HG03521 (cell line): ENCODE measurements around the gene MTA1.

Source experiments
- ATAC-seq: cut with Tn5 transposase; IDR thresholded peaks from one replicate; pipeline ENCODE4 v1.9.1; 2021; ENCODE audit warnings: mild to moderate bottlenecking, moderate library complexity; ENCODE audit not compliant: unreplicated experiment

Gene MTA1

GRCh38 chr14:105422695-105423487 lies 3.3 kb downstream of the MTA1 start:
- no peak for ATAC-seq

DNA sequence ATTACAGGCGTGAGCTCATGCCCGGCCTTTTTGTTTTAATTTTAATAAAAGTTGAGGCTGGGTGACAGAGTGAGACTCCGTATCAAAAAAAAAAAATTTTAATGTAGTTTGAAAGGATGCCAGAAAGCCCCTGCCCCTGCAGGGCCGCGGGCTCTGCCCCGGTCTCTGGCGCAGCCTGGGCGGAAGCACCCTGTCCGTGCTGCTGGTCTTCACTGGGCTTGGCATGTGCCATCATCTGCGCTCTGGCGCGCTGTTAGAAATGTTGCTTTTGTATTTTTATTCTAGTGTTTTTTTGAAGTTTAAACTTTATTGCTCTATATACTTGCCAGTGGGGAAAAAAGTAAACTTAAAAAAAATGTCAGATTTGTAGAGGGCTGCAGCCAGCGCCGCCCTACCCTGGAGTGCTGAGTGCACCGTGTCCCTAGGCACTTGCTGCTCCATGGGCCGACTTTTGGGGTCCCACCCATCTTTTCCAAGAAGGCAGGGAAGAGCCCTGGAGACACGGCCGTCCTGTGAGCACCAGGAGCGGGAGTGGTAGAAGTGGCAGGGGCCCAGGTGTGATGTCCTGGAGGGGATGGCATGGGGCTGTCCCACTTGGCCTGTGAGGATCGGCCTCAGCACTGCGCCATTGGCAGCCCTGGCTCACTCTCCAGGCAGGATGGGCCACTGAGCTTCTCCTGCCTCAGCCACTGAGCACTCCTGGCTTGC lies 4.0 kb downstream of the MTA1 start:
- ATAC-seq = no peak

GRCh38 chr14:105424861-105425260 lies 5.2 kb downstream of the MTA1 start:
- ATAC-seq = no peak

DNA sequence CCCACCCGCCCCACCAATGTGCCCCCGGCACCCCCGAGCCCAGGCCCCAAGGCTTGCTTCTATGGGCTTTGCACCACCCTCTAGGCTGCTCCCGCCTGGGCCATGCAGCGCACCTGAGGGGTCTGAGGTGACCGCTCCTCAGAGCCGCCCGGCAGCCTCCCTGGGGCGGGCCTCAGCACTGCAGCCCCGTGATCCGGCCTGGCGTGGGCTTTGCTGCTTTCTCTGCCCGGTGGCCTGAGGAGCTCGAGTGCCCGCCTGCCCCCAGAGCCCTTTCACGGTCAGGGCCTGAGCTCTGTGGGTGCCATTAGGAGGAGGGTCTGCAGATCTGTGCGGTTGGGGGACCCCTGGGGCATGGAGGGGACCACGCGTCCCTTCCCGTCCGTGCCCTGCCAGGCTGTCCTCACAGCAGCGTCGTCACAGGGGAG lies 6.2 kb downstream of the MTA1 start:
- no peak for ATAC-seq

GRCh38 chr14:105426416-105427130 lies 6.9 kb downstream of the MTA1 start:
- no peak for ATAC-seq

DNA sequence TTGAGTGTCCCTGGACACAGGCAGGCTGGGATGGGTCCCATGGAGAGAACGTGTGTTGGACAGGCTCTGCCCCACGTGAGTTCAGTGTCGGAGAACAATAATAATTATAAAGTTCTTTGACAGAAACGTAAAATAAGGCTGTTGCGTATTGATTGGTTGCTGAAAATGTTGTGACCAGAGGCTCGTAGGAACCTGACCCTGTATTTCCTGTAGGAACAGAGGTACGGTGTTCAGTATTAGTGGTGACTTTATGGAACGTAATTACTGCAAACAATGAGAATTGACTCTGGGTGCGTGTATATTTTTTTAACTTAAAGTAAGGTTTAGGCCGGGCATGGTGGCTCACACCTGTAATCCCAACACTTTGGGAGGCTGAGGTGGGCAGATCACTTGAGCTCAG lies 7.8 kb downstream of the MTA1 start:
- ATAC-seq = no peak

DNA sequence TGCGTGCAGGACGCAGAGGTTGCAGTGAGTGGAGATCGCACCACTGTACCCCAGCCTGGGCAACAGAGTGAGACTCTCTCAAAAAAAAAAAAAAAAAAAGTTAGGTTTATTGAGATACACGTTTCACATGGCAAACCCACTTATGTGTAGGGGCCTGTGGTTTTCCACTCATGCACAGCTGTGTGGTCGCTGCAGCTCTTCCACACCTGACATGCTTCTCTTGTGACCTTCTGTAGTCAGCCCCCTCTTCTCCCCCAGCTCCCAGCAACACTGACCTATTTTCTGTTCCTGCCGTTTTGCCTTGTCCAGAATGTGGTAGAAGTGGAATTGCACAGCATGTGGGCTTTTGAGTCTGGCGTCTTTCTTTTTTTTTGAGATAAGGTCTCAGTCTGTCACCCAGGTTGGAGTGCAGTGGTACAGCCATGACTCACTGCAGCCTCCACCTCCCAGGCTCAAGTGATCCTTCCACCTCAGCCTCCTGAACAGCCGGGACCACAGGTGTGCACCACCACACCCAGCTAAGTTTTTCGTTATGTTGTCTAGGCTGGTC lies 8.4 kb downstream of the MTA1 start:
- no peak for ATAC-seq

- no peak for ATAC-seq
These were observed 10.4 kb downstream of the MTA1 start for GRCh38 chr14:105430042-105430441.

- ATAC-seq = no peak
These were observed 10.9 kb downstream of the MTA1 start for GRCh38 chr14:105430565-105430964.

GRCh38 chr14:105431256-105431655 lies 11.6 kb downstream of the MTA1 start:
- ATAC-seq = no peak

DNA sequence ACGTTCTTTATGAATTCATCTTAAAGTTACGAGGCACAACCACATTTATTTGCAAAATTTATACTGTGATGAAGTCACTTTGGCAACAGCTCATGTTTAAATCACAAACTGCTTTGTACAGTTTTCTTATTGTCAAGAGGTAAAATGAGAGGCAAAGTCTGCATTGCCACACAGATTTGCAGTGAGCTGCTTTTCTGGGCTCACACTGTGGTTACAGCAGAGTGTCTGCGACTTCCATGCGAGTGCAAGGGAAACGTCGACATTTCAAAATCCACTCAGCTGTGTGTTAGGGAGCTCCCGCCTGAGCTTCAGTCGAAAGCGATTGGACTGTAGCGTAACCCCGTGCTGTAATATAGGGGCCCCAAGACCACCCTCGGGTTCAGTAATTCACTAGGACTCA lies 13.0 kb downstream of the MTA1 start:
- ATAC-seq = no peak

DNA sequence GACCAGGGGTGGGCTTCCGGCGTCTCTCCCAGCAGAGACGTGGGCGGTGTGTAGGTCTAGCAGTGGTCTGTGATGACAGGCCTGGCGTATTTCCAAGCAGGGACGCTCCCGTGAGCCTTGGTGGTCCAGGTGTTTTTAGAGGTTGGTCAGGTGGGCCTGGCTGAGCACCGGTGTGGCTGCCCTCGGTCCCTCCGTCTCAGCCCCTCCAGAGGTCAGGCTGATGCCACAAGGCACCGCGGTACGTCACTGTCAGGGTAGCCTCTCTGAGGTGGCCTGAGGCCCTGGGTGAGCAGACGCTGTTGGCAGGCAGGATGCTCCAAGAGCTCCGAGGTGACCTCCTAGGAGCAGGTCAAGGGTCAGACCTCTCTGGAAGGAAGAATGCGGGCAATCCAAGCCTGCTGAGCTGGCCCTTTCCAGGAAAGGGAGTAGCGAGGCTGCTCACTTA lies 13.6 kb downstream of the MTA1 start:
- no peak for ATAC-seq

GRCh38 chr14:105436402-105436801 lies 16.8 kb downstream of the MTA1 start:
- ATAC-seq = no peak

GRCh38 chr14:105436891-105437722 lies 17.5 kb downstream of the MTA1 start:
- no peak for ATAC-seq

DNA sequence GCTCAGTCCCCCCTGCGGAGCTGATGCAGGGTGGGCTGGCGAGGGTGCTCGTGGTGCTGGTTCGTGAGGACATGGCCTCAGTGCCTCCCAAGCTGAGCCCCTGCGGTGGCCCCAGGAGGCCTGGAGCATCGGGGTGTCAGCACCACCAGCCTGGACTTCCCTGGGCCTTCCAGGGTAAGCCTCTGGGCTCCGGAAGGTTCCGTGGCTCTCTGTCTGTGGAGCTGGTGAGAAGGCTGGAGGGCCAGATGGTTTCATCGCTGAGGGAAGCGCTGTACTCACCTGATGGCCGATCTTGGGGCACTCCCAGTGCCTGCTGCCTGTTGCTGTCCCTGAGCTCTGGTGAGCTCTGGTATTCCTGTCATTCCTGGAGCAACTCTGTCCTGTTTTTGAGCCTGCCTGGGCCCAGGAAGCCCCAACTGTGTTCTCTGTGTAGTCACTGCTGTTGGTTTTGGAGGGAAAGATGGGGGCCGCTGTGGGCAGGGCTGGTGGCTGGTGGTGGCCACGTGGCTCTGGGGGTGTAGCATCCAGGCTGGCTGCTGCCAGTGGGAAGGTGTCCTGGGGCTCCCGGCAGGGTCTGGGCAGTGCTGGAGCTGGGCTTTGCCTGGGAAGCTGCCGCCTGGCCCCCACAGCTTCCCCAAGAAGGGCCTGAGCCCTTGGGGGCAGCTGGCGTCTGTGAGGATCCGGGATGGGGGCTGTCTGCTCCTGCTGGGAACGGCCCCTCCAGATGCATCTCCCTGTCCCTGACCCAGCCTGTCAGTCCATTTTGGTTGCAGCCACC lies 18.3 kb downstream of the MTA1 start:
- ATAC-seq = no peak

GRCh38 chr14:105439179-105439578 lies 19.6 kb downstream of the MTA1 start:
- no peak for ATAC-seq

DNA sequence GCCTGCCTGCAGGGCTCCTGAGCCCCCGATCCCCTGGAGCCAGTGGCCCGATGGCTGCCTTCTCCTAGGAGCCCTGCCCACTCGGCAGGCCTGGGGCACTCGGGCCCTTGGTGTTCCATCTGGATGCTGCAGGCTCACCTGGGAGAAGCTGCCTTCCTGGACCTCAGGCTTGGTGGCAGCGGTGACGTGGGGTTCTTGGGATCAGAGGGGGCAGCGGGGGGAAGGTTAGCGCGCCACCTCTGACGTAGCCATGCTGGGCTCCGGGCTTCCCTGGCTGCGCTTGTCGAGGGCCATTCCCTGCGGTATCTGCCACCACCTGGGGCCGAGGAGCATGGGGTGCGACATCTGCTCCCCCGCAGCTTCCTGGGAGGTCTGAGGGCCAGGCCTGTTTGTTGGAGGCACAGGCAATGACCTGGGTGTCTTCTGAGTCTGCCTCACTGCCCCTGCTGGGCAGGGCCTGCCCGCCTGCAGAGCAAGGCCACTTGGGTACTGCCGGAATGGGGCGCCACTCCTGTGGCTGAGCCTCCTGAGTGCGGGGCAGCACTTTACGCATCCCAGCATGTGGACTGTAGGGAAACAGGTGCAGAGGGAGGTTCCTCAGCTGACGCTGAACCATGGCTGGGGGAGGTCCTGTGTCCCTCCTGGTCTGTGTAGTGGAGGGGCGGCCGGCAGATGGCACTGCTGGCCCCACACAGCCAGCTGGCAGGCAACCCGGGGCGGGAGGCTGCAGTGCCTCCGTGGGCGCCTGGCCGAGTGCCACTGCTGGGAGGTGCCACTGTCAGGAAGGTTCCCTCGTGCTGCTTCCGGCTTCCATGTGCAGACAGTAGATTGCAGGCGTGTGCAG lies 20.3 kb downstream of the MTA1 start:
- ATAC-seq = no peak

GRCh38 chr14:105440554-105440900 lies 20.9 kb downstream of the MTA1 start:
- no peak for ATAC-seq

DNA sequence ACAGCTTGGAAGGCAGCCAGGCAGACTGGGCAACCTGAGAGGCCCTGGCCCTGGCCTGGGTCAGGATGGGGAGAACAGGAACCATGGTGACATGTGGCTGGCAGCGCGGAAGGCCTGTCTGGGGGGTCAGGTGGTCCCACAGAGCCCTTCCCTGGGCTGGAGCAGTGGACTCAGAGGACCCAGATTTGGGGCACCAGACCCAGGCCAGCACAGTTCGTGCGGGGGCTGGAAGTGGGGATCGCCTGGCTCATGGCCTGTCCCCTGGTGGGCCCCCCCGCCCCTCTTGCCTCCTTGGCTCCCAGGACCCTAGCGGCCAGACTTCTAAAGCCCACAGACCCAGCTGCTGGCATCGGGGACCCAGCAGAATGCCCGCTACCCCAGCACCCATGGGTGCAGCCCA lies 21.4 kb downstream of the MTA1 start:
- ATAC-seq = no peak
